Measurements from ENCODE around the gene MYH9.

MYH9 gene

DNA sequence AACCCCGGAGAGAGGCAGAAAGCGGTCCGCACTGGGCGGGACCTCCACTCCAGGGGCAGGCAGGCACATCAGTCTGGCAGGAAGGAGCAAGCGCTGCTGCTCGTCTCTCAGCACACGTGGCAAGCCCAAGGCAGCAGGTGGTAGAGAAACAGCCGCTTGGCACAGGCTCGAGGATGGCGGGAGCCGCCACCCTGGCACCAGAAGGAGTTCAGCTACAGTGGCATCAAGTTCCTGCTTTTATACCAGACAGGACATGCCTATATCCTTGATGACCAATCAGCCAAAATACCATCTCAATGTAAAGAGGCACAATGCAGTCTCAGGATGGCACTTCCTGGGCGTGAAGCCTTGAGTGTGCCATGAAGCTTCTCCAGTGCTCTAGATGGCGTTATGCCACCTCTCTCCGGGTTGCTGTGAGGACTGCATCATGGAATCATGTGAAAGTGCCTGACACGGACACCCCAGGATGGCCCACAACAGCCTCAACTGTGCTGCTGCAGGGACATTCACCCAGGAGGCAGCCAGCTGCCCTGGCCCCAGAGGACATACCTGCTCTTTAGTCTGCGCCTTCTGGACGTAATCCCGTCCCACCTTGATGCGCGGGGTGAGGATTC lies 70.0 kb downstream of the MYH9 start:
- H3K9me2 ChIP-seq (replicated peaks; ENCODE audit: control insufficient read depth, low read length): no peaks in the 10 kb centered on the region
- TF ChIP-seq EZH2phosphoT487 (IDR thresholded peaks at IDR 0.05; ENCODE audit: borderline replicate concordance, low read length): no peak
- TF ChIP-seq, protein P1, sequence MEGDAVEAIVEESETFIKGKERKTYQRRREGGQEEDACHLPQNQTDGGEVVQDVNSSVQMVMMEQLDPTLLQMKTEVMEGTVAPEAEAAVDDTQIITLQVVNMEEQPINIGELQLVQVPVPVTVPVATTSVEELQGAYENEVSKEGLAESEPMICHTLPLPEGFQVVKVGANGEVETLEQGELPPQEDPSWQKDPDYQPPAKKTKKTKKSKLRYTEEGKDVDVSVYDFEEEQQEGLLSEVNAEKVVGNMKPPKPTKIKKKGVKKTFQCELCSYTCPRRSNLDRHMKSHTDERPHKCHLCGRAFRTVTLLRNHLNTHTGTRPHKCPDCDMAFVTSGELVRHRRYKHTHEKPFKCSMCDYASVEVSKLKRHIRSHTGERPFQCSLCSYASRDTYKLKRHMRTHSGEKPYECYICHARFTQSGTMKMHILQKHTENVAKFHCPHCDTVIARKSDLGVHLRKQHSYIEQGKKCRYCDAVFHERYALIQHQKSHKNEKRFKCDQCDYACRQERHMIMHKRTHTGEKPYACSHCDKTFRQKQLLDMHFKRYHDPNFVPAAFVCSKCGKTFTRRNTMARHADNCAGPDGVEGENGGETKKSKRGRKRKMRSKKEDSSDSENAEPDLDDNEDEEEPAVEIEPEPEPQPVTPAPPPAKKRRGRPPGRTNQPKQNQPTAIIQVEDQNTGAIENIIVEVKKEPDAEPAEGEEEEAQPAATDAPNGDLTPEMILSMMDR (IDR thresholded peaks at IDR 0.05; ENCODE audit: low read depth, low read length, poor library complexity, severe bottlenecking): no peak
- no peaks in the 10 kb centered on the region for H3K9me3 ChIP-seq (ENCODE audit: control insufficient read depth, insufficient read depth, low read length)
- no peak overlapping the region for H3K4me3 ChIP-seq (ENCODE audit: low read length)
- H3K4me1 ChIP-seq (ENCODE audit: control insufficient read depth, low read length): no peaks in the 10 kb centered on the region
- H3K27ac ChIP-seq (ENCODE audit: low read depth, low read length): no peak overlapping the region
- no peaks in the 10 kb centered on the region for H3K79me2 ChIP-seq (ENCODE audit: control insufficient read depth, low read length)
- no peaks in the 10 kb centered on the region for H3K27me3 ChIP-seq (ENCODE audit: control insufficient read depth, low read length)
- H4K20me1 ChIP-seq (ENCODE audit: control insufficient read depth, insufficient read depth, low read depth, low read length): no peaks in the 10 kb centered on the region
- H3K4me2 ChIP-seq (ENCODE audit: low read length): no peak overlapping the region
- no peaks in the 10 kb centered on the region for H3F3A ChIP-seq (ENCODE audit: control insufficient read depth, insufficient read depth)
- H3K36me3 ChIP-seq (ENCODE audit: control insufficient read depth, low read length): peaks cover 87% of the 10 kb centered on the region

DNA sequence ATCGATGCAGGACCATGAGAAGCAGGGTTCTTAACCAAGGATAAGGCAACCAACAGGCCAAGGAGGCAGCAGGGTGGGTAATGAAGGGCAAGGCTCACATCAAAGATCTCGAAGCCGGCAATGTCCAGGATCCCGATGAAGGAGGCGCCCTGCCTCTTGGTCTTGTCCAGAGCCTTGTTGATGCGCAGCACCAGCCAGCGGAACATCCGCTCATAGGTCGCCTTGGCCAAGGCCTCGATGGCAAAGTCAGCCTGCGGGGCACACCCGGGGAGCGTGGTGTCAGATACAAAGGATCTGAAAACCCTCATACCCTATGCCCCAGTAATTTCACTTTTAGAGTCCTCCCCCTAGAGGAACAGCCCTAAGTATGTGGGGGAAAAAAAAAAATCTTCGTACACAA lies 71.3 kb downstream of the MYH9 start:
- TF ChIP-seq EZH2phosphoT487 (IDR thresholded peaks at IDR 0.05; ENCODE audit: borderline replicate concordance, low read length): no peak
- TF ChIP-seq, protein P1 (IDR thresholded peaks at IDR 0.05; ENCODE audit: low read depth, low read length, poor library complexity, severe bottlenecking): no peak
- Histone ChIP-seq H3K36me3 (ENCODE audit: control insufficient read depth, low read length) (peaks cover 87% of the 10 kb centered on the region), H4K20me1 (ENCODE audit: control insufficient read depth, insufficient read depth, low read depth, low read length) (no peaks in the 10 kb centered on the region)

DNA sequence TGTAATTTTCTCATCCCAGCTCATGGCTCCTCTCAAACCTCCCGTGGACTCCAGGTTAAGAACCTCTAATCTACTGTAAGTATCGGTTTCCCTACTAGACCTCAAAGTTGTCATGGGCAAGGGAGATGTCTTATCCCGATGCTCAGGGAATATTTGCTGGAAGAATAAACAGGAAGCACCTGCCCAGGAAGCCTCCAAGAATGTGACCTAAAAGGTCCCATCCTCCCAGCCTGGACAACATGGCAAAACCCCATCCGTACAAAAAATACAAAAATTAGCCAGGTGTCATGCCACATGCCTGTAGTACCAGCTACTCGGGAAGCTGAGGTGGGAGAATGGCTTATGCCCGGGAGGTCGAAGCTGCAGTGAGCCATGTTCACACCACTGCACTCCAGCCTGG lies 72.4 kb downstream of the MYH9 start:
- H3K27me3 ChIP-seq (ENCODE audit: control insufficient read depth, low read length): no peaks in the 10 kb centered on the region
- H3K4me3 ChIP-seq (ENCODE audit: low read length): no peak overlapping the region
- H3F3A ChIP-seq (ENCODE audit: control insufficient read depth, insufficient read depth): no peaks in the 10 kb centered on the region
- no peaks in the 10 kb centered on the region for H3K4me1 ChIP-seq (ENCODE audit: control insufficient read depth, low read length)
- no peaks in the 10 kb centered on the region for H4K20me1 ChIP-seq (ENCODE audit: control insufficient read depth, insufficient read depth, low read depth, low read length)
- peaks cover 88% of the 10 kb centered on the region for H3K36me3 ChIP-seq (ENCODE audit: control insufficient read depth, low read length)
- H3K79me2 ChIP-seq (ENCODE audit: control insufficient read depth, low read length): no peaks in the 10 kb centered on the region
- no peak overlapping the region for H3K4me2 ChIP-seq (ENCODE audit: low read length)
- no peaks in the 10 kb centered on the region for H3K9me3 ChIP-seq (ENCODE audit: control insufficient read depth, insufficient read depth, low read length)
- H3K9me2 ChIP-seq (replicated peaks; ENCODE audit: control insufficient read depth, low read length): no peaks in the 10 kb centered on the region
- no peak overlapping the region for H3K27ac ChIP-seq (ENCODE audit: low read depth, low read length)
- TF ChIP-seq, protein P1 (IDR thresholded peaks at IDR 0.05; ENCODE audit: low read depth, low read length, poor library complexity, severe bottlenecking): no peak
- TF ChIP-seq EZH2phosphoT487 (IDR thresholded peaks at IDR 0.05; ENCODE audit: borderline replicate concordance, low read length): no peak

More for the DNA sequence above, 71.3 kb downstream of the MYH9 start:
- no peak overlapping the region for H3K4me3 ChIP-seq (ENCODE audit: low read length)
- no peaks in the 10 kb centered on the region for H3K27me3 ChIP-seq (ENCODE audit: control insufficient read depth, low read length)
- H3K4me2 ChIP-seq (ENCODE audit: low read length): no peak overlapping the region
- no peaks in the 10 kb centered on the region for H3K9me2 ChIP-seq (replicated peaks; ENCODE audit: control insufficient read depth, low read length)
- no peak overlapping the region for H3K27ac ChIP-seq (ENCODE audit: low read depth, low read length)
- no peaks in the 10 kb centered on the region for H3K79me2 ChIP-seq (ENCODE audit: control insufficient read depth, low read length)
- no peaks in the 10 kb centered on the region for H3K9me3 ChIP-seq (ENCODE audit: control insufficient read depth, insufficient read depth, low read length)
- H3K4me1 ChIP-seq (ENCODE audit: control insufficient read depth, low read length): no peaks in the 10 kb centered on the region
- H3F3A ChIP-seq (ENCODE audit: control insufficient read depth, insufficient read depth): no peaks in the 10 kb centered on the region

Data from DOHH2 (cell line).